Activated CD4-positive, alpha-beta T cell treated with anti-CD3 and anti-CD28 coated beads, Interleukin-2, Interleukin-6, amounts not matched to agents 100 ng/mL and 50 ng/mL, durations not matched to agents 16 hours and 8 hours (primary cell): Measurements from ENCODE around the gene LUC7L3.
"Not testable (repeated sequence)": the region's sequence is repeated elsewhere in the genome, so short reads cannot be mapped to it uniquely, and the experiment has no call there.

Experiments used
- DNase-seq: peaks from one replicate; pipeline ENCODE4 v3.0.0-alpha.2; 2020

Gene LUC7L3

DNA sequence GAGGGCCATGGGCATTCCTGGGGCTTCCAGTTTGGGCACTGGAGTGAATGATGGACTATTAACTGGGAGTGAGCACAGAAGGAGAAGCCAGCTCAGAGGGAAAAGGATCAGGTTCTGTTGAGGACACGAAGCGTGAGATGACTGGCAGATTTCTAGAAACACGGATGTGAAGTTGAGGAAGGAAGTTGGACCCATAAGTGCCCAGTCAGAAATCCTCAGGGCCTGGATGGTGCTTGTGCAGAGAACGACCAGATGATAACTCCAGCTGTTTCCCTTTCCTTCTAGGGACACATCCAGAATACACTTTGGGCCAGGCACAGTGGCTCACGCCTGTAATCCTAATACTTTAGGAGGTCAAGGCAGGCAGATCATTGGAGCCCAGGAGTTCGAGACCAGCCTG lies 71.2 kb downstream of the LUC7L3 start:
- no peak for DNase-seq

GRCh38 chr17:50792132-50792531 lies 72.7 kb downstream of the LUC7L3 start:
- DNase-seq = no peak

DNA sequence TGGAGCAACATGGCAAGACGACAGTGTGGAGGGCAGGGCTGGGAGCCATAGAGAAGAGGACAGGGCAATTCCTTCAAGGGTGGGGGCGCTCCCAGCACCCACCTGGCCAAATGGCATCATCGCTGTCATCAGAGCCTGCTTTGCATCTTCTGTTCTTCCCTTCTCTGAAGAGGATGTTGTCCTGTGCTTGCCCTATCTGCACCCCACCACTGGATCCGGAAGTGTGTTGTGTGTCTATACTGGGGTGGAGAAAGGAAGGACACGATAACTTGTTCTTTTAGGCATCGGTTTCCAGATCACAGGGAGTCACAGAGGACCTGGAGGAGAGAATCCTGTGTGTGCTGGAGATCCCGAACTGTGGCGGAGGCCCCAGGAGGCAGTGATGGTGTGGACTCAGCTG lies 73.6 kb downstream of the LUC7L3 start:
- no peak for DNase-seq

DNA sequence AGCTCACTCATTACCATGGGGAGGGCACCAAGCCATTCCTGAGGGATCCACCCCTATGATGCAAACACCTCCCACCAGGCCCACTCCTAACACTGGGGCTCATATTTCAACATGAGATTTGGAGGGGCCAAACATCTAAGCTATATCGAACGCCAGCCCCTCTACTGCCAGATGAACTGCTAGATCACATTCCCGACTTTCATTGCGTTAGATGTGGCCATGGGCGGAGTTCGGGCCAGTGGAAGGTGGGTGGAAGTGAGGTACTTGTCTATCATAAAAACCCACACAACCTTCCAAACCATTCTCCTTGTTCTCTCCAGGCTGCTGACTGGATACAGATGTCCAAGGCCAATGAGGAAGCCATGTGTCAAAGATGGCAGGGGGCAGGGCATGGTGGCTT lies 75.0 kb downstream of the LUC7L3 start:
- DNase-seq = no peak

DNA sequence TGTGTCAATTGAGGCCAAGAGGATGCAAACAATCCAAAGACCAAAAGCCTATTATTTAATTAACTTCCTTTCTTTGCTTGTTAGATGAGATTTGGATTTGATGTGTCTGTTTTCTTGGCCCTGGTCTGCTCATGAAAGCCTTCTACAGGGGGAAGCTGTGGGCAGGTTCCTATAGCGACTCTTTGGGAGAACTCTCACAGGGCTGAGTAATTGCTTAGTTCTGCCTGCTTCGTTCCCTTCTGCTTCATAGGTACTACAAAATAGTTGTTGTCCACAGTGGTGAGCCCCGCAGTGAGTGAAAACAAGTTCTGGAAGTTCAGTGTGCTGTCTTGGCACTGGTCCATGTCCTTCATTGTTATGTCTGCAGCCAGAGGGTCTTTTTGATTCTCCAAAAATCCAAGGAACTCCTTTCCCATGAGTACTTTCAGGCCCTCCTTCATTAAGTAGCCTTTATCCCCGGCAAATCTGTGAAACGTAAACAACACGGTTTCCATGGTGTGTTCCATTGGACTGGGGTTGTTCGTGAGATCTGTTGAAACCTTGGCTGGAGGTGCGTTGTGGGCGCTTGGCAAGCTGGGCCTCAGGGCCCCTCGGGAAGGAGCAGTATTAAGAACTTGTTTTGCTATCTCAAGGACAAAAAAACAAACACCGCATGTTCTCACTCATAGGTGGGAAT lies 77.9 kb downstream of the LUC7L3 start:
- no peak for DNase-seq

GRCh38 chr17:50798424-50799288 lies 79.3 kb downstream of the LUC7L3 start:
- no peak for DNase-seq

DNA sequence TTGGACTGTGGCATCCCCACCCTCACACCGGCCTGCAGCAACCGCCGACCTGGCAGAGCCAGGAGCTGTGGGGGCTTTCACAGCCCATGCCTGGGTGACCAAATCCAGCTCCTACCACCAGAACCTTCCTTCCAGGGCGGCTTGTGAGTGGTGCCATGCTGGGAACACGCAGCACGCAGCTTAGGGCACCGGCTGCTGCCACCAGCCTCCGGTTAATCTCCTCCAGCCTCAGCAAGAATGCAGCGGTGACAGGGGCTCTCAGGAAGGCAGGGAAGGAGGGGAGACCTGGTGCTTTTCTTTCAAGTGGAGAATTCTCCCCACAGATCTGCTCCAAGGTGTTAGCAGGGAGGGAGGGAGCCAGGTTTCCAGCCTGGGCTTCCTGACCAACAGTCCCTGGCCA lies 80.2 kb downstream of the LUC7L3 start:
- no peak for DNase-seq

GRCh38 chr17:50800196-50800700 lies 80.8 kb downstream of the LUC7L3 start:
- DNase-seq = no peak

DNA sequence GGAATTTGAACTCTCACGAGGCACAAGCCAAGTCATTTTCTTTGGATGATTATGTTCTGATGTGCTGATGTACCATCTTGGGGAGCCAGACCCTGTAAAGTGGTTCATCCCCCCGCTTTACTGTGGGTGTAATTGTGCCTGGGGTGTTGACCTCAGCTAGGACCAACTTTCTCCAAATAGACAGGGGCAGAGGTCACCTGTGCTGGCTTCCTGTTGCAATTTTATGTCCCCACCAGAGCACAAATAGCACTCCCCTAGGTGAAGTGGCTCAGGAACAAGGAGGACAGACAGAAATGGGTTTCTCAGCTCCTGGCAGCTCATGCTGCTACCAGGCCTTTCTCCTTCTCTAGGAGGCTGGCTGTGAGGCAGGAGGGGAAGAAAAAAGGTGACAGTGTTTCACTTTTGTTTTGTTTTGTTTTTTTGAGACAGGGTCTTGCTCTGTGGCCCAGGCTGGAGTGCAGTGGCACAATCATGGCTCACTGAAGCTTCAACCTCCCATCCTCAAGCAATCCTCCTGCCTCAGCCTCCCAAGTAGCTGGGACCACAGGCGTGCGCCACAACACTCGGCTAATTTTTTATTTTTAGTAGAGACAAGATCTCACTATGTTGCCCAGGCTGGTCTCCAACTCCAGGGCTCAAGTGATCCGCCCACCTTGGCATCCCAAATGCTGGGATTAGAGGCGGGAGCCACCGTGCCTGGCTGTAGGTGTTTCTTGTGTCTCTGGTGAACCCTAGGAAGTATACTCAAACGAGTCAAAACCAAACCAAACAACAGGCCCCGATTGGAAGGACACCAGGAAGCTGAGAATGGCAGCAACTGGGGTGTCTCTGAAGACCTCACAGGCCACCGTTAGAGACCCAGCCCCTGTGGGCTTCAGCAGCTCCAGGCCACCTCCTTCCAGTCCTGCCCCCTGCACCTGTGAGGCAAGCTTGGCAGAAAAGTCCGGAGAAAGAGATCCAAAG lies 83.5 kb downstream of the LUC7L3 start:
- DNase-seq = no peak

GRCh38 chr17:50803676-50804075 lies 84.3 kb downstream of the LUC7L3 start:
- DNase-seq = no peak

DNA sequence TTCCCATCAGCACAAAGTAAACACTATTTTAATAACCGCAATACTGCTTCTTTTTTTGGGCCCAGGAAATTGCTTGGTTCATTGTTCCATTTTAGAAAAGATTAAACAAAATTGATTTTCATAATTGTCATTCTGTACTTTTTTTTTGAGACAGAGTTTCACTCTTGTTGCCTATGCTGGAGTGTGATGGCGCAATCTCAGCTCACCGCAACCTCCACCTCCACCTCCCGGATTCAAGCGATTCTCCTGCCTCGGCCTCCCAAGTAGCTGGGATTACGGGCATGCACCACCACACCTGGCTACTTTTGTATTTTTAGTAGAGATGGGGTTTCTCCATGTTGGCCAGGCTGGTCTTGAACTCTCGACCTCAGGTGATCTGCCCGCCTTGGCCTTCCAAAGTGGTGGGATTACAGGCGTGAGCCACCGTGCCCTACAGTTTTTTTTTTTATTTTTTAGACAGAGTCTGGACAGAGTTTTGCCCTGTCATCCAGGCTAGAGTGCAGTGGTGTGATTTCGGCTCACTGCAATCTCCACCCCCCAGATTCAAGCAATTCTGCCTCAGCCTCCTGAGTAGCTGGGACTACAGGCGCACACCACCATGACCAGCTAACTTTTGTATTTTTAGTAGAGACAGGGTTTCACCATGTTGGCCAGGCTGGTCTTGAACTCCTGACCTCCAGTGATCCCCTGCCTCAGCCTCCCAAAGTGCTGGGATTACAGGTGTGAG lies 85.5 kb downstream of the LUC7L3 start:
- not testable (repeated sequence) for DNase-seq

GRCh38 chr17:50805486-50805885 lies 86.1 kb downstream of the LUC7L3 start:
- no peak for DNase-seq
